Fibroblast of the aortic adventitia (primary cell): ENCODE results near the gene PRKAG2. TPM values are rescaled to one million over a fixed set of nuclear protein-coding genes. Genes with fewer than 3 reads are reported as not detected.

Source experiments
- DNase-seq: peaks from one replicate; pipeline ENCODE4 v3.0.0-alpha.2; 2010; ENCODE audit warnings: low read depth
- H3K4me3 ChIP-seq: 2 replicates; pipeline ENCODE4 v1.5.1; 2011; ENCODE audit warnings: low read depth, mild to moderate bottlenecking, control low read depth, low read length, moderate library complexity
- total RNA-seq: library from RNA; depleted of rRNA; stranded (reverse); fragments of >200 nt; gene quantifications from 2 replicates; pipeline ENCODE4 v1.2.3, GENCODE V29; 2012; ENCODE audit warnings: low replicate concordance
- TF ChIP-seq, protein P1 (sequence below): IDR thresholded peaks from 2 replicates; pipeline ENCODE4 v1.5.1; 2011; ENCODE audit warnings: mild to moderate bottlenecking, low read length, control low read depth, inconsistent platforms; ENCODE audit not compliant: insufficient read depth

PRKAG2 gene
- total RNA-seq, 1 donor = 10.0 TPM

DNA sequence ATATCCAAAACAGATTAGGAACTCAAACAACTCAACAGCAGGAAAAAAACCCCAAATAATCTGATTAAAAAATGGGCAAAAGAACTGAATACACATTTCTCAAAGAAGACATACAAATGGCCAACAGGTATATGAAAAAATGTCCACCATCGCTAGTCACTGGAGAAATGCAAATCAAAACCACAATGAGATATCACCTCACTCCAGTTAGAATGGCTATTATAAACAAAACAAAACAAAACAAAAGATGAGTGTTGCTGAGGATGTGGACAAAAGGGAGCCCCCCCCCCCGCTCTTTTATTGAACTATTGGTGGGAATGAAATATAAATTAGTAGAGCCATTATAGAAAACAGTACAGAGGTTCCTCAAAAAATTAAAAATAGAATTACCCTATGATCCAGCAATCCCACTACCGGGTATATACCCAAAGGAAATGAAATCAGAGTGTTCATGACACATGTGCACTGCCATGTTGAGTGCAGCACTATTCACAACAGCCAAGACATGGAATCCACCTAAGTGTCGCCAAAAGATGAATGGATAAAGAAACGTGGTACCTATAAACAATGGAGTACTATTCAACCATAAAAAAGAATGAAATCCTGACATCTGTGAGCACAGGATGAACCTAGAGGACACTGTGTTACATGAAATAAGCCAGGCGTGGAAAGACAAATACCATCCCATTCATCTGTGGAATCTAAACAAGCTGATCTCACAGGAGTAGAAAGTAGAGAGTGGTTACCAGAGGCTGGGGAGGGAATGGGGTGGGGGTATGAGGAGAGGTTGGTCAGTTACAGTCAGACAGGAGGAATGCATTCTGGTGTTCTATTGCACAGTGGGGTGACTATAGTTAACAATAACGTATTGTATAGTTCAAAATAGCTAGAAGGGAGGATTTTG, 279.1 kb downstream of the PRKAG2 start:
- no peak overlapping the region for H3K4me3 ChIP-seq
- TF ChIP-seq, protein P1, sequence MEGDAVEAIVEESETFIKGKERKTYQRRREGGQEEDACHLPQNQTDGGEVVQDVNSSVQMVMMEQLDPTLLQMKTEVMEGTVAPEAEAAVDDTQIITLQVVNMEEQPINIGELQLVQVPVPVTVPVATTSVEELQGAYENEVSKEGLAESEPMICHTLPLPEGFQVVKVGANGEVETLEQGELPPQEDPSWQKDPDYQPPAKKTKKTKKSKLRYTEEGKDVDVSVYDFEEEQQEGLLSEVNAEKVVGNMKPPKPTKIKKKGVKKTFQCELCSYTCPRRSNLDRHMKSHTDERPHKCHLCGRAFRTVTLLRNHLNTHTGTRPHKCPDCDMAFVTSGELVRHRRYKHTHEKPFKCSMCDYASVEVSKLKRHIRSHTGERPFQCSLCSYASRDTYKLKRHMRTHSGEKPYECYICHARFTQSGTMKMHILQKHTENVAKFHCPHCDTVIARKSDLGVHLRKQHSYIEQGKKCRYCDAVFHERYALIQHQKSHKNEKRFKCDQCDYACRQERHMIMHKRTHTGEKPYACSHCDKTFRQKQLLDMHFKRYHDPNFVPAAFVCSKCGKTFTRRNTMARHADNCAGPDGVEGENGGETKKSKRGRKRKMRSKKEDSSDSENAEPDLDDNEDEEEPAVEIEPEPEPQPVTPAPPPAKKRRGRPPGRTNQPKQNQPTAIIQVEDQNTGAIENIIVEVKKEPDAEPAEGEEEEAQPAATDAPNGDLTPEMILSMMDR = no peak
- DNase-seq = peak; percentile 67

- TF ChIP-seq, protein P1 = no peak
- no peak for DNase-seq
- H3K4me3 ChIP-seq = no peak overlapping the region
These were observed 281.1 kb downstream of the PRKAG2 start for GRCh38 chr7:151595702-151596350.

- H3K4me3 ChIP-seq = no peak overlapping the region
- DNase-seq = peak; percentile 97
- TF ChIP-seq, protein P1 = no peak
These were observed 283.9 kb downstream of the PRKAG2 start for GRCh38 chr7:151592868-151593486.

- TF ChIP-seq, protein P1 = no peak
- H3K4me3 ChIP-seq = no peak overlapping the region
- no peak for DNase-seq
These were observed 284.6 kb downstream of the PRKAG2 start for GRCh38 chr7:151592330-151592729.

- no peak overlapping the region for H3K4me3 ChIP-seq
- TF ChIP-seq, protein P1 = no peak
- no peak for DNase-seq
These were observed 285.0 kb downstream of the PRKAG2 start for GRCh38 chr7:151591866-151592265.

- no peak overlapping the region for H3K4me3 ChIP-seq
- no peak for DNase-seq
- TF ChIP-seq, protein P1 = no peak
These were observed 285.8 kb downstream of the PRKAG2 start for GRCh38 chr7:151590850-151591771.
